ENCODE data around the gene GTPBP4. TPM values are rescaled to one million over a fixed set of nuclear protein-coding genes. Genes with fewer than 3 reads are reported as not detected.

The GTPBP4 gene
- total and polyA plus RNA-seq, 2 of the 13 experiments (the other 11 are each of a cell fraction or from before 2014, with no cell fraction given) = 24.1 to 85.5 TPM

DNA sequence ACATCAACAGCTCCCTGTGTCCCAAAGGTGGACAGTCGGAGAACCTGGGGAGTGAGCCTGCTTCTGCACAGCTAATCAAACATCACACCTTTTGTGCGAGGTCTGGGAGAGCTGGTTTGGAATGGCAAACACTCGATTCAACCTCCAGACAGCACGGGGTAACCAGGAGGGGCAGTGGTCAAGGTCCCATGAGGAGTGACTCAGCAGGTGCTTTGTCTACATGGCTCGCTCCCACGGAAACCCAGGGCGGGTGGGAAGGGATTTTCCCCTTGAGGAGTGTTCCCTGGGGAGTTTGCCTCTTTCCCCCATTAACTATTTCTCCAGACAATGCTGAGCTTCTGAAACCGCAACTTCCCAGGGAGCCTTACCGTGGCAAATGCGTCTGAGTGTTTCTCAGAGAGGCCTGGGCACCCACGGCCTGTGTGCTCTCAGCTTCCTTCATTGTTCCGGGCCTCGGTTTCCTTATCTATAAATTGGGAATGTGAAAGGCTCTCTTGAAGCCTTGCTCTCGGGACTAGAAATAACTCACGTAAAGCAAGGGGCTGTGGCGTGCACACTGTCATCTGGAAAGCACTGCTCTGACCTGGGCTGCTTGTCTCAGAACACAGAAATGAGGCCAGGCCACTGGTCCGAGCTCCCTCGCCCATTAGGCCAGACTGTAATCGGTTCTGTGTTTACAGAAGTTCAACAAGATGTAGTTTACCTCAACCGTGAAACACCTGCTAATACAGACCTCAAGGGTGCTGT is 14.0 kb upstream of the GTPBP4 start:
- Histone ChIP-seq H4K20me1 (ENCODE audit: insufficient read depth, low read length) (no peaks in the 10 kb centered on the region), H3K9me3 (ENCODE audit: low read length) (peaks cover 7% of the 10 kb centered on the region), H3K9ac (ENCODE audit: insufficient read depth, low read depth, low read length) (peak overlapping the region; percentile 39), H3K4me3 (replicated peaks in 1 of 3; ENCODE audit: insufficient read depth in 1 of 3, low read depth in 2 of 3, low read length in 3 of 3) (no peak overlapping the region), H2AFZ (ENCODE audit: low read length) (no peak overlapping the region), H3K4me2 (ENCODE audit: low read depth, low read length) (peak overlapping the region; percentile 49), H3K27me3 (ENCODE audit: control insufficient read depth in 1 of 2, insufficient read depth in 2 of 2, low read length in 2 of 2) (peaks cover 0 to 2% of the 10 kb centered on the region in 2 experiments; a peak in 2 of 5 replicates), H3K79me2 (ENCODE audit: insufficient read depth, low read length) (no peaks in the 10 kb centered on the region), H3K4me1 (ENCODE audit: insufficient read depth, low read length) (peaks cover 58% of the 10 kb centered on the region), H3K27ac (ENCODE audit: extremely low read length, insufficient read depth, low read length) (peak overlapping the region; percentile 58), H3K36me3 (replicated peaks in 1 of 2; ENCODE audit: control insufficient read depth in 1 of 2, insufficient read depth in 2 of 2, low read length in 2 of 2) (no peaks in the 10 kb centered on the region)
- FAIRE-seq (peak; percentile 90), ATAC-seq (peak; percentile 78), DNase-seq (ENCODE audit: low spot score) (peak; percentile 81)
- in situ Hi-C loops (cut with HindIII; ENCODE audit: extremely low pct_ligation_motif_present, low pct_unique_long_range_greater_than_20kb) (no loop called here), intact Hi-C loops (cut with micrococcal nuclease; ENCODE audit: unreplicated experiment) (no loop called here)
- ChIA-PET CTCF (ENCODE audit: low intra/inter-chr PET ratio, low total read pairs) (no interaction called here), POLR2A (interaction anchor here (0.9 to 3.3 kb wide), 3 partner anchors 13 to 75 kb away, joined by 4 to 42 read pairs (median 8); partner anchors contain the start of genes GTPBP4, IDI1 and LARP4B)
- WGBS (ENCODE audit: low lambda C conversion rate) = 35% methylated on average over 19 of the region's 20 CpGs
- BruUV-seq (replicated peaks) = no TSS peak
- TF ChIP-seq ZNF430 (CRISPR knock-in tag; IDR thresholded peaks at IDR 0.05) (no peak; the same call in 1 of the 2 replicates), ZNF329 (CRISPR knock-in tag; IDR thresholded peaks at IDR 0.05; ENCODE audit: low read depth) (no peak), AHDC1 (CRISPR knock-in tag; IDR thresholded peaks at IDR 0.05; ENCODE audit: borderline replicate concordance) (peak; percentile 62; the same call in 1 of the 2 replicates), KLF11 (CRISPR knock-in tag; IDR thresholded peaks at IDR 0.05) (peak; percentile 33; the same call in 1 of the 2 replicates), HNF4A (CRISPR knock-in tag; IDR thresholded peaks at IDR 0.05) (peak; percentile 79), ELF3 (CRISPR knock-in tag; IDR thresholded peaks at IDR 0.05) (peak; percentile 52), ZFP36L2 (CRISPR knock-in tag; IDR thresholded peaks at IDR 0.05) (no peak), ZNF326 (CRISPR knock-in tag; IDR thresholded peaks at IDR 0.05; ENCODE audit: borderline replicate concordance) (no peak), TARDBP (CRISPR knock-in tag; IDR thresholded peaks at IDR 0.05) (peak; percentile 83), ZNF350 (CRISPR knock-in tag; IDR thresholded peaks at IDR 0.05; ENCODE audit: borderline replicate concordance, low read depth) (peak; percentile 66), NONO (IDR thresholded peaks at IDR 0.05) (no peak), NONO (CRISPR knock-in tag; conservative IDR thresholded peaks at IDR 0.05) (peak; percentile 54; the same call in 1 of the 2 replicates), FOXP1 (IDR thresholded peaks at IDR 0.05) (no peak), FOXP1 (CRISPR knock-in tag; IDR thresholded peaks at IDR 0.05) (peak; percentile 69)
- TF ChIP-seq, protein P1, sequence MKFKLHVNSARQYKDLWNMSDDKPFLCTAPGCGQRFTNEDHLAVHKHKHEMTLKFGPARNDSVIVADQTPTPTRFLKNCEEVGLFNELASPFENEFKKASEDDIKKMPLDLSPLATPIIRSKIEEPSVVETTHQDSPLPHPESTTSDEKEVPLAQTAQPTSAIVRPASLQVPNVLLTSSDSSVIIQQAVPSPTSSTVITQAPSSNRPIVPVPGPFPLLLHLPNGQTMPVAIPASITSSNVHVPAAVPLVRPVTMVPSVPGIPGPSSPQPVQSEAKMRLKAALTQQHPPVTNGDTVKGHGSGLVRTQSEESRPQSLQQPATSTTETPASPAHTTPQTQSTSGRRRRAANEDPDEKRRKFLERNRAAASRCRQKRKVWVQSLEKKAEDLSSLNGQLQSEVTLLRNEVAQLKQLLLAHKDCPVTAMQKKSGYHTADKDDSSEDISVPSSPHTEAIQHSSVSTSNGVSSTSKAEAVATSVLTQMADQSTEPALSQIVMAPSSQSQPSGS (CRISPR knock-in tag; IDR thresholded peaks at IDR 0.05) = no peak
- TF ChIP-seq, protein P2, sequence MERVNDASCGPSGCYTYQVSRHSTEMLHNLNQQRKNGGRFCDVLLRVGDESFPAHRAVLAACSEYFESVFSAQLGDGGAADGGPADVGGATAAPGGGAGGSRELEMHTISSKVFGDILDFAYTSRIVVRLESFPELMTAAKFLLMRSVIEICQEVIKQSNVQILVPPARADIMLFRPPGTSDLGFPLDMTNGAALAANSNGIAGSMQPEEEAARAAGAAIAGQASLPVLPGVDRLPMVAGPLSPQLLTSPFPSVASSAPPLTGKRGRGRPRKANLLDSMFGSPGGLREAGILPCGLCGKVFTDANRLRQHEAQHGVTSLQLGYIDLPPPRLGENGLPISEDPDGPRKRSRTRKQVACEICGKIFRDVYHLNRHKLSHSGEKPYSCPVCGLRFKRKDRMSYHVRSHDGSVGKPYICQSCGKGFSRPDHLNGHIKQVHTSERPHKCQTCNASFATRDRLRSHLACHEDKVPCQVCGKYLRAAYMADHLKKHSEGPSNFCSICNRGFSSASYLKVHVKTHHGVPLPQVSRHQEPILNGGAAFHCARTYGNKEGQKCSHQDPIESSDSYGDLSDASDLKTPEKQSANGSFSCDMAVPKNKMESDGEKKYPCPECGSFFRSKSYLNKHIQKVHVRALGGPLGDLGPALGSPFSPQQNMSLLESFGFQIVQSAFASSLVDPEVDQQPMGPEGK (CRISPR knock-in tag; IDR thresholded peaks at IDR 0.05) = peak; percentile 72

Measured in HepG2 (cell line).